Activated T-helper 1 cell treated with anti-CD3 and anti-CD28 coated beads, Interleukin-2, amount 50 U/mL, for 16 hours (primary cell): ENCODE measurements around the gene UBAP2.

Source experiments
- DNase-seq, 2 donors: peaks; one replicate each; pipeline ENCODE4 v3.0.0-alpha.2; 2020; ENCODE audit warnings: low read depth in 1 of 2, low spot score in 1 of 2

UBAP2 gene

DNA sequence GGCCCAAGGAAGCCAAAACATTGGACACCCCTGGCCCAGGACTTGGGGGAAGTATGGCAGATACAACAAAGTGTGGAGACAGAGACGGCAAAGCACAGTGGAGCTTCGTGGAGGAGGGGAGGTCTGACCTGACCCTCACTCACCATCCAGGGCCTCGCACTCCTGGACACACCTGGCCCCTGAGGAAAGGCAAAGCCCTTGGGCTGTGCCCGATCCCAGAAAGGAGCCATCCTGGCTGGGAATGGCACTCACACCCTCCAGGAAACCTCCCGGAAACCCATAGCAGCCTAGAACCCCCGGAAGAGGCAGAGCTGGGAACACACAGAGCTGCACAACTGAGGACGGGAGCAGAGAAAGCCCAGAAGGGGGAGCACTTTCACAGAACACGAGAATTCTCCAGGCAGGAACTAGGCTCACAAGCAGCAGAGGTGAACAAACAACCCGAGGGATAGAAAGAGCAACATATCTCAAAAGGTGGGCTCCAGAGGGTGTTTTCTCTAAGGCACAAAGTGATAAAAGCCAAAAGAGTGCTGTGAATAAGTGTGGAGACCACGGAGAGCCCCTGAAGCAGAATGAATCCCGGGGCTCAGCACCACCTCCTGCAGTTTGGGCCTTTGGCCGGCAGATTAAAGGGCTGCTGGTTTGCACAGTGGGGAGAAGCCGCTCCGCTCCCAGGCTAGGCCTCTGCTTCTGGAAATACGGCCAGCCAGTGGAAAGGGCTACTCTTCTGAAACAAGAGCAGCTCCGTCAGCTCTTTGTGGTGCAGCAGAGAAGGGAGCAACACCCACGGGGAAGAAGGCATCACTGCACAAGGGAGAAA is 123.5 kb downstream of the UBAP2 start:
- DNase-seq, result no peak

DNA sequence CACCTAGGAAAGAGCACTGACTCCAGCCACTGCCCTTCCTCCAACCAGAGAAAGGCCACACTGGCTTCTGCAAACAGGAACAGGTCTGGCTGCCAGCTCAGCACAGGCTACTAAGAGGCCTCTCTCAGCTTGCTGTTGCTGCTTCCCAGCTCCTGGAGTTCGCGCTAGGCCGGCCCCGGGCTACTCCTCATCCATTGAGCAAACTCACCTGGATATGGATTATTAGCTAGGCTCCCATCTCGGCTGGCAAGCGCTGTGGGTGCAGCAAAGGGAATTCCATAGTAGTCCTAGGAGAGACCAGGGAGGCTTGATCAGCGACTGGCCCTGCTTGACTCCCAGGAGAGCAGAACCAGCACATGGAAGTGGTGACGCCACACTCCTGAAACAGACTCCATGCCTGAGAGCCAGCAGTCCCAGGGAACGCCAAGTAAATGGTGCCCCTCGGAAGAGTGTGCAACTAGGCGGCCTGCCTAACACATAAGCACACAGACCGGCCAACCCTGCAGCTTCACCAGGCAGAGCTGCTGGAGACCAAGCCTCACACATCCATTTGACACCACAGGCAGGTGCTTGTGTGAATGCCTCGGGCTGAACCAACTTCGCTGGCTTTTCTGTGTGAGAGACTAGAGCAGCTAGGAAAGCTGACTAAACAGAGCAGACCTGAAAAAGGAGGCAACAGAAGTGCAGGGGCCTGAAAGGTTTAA is 124.5 kb downstream of the UBAP2 start:
- DNase-seq, result no peak

DNA sequence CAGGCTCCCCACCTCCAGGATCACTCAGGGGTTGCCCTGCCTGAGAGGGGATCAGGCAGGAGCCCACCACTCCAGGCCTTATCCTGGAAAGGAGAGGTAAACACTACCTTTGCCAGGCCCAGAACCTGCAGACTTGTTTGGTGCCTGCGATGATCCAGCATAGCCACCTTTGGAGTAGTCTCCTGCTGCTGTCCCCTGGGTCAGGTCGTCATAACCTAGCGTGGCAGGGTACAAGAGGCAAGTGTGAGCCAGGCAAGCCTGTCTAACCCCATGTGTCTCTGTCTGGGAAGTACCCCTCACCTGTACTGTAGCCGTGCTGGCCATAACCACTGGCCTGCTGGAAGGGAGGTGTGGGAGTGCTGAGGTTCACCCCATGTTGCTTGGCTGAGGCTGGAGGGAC is 125.6 kb downstream of the UBAP2 start:
- no peak for DNase-seq

DNA sequence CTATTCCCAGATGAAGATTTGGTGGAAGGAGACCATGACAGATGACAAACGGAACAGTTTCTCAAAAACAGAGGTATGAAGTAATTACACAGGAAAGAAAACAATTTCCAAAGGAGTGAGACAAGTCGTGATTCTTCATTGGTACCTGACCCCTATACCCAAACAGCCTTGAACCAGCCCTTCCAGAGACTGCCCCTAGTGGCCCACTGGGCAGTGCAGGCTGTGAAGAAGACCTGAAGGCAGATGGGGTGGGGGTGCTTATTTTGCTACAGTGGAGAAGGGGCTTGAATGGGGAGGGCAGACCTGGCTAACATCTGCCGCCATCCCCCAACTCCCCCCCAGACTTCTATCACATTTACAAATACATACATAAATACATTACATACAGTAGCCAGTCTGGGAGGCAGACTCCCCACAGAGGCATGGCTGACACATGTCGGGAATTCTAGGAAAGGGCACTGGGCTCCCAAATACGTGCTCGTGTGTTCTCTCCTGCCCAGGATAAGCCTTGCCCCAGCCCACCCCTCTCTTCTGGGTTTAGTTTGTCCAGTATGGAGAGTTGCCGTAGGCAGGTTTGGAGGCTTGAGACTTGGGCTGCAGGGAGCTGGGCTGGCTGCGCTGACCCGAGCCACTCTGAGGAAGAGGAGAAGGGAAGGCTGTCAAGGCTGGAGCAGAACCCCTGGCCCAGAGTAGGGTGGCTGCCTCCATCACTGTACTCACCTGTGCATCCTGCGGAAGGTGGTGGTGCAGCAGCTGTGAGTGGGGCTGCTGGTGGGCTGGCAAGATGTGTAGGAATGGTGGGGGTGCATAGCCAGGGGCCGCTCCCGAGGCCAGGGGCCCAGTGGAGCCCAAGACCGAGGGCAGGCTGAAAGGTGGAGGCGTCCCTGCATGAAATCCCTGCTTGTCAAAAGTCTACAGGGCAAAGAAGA is 126.5 kb downstream of the UBAP2 start:
- DNase-seq, result no peak

GRCh38 chr9:33919276-33919897 is 129.3 kb downstream of the UBAP2 start:
- DNase-seq, result no peak

DNA sequence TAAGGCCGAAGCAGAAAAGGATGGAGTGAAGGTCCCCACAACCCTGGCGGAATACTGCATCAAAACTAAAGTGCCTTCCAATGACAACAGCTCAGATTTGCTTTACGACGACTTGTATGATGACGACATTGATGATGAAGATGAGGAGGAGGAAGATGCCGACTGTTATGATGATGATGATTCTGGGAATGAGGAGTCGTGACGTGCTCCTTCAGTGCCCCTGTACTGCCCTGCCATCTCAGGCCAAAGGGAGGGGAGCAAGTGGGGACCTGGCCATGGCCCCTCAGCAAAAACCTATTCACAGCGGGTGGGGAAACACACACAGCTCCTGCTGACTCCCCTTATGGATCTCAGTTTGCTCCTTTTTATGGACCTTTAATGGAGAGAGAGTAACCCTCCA is 131.7 kb downstream of the UBAP2 start:
- DNase-seq, result no peak

DNA sequence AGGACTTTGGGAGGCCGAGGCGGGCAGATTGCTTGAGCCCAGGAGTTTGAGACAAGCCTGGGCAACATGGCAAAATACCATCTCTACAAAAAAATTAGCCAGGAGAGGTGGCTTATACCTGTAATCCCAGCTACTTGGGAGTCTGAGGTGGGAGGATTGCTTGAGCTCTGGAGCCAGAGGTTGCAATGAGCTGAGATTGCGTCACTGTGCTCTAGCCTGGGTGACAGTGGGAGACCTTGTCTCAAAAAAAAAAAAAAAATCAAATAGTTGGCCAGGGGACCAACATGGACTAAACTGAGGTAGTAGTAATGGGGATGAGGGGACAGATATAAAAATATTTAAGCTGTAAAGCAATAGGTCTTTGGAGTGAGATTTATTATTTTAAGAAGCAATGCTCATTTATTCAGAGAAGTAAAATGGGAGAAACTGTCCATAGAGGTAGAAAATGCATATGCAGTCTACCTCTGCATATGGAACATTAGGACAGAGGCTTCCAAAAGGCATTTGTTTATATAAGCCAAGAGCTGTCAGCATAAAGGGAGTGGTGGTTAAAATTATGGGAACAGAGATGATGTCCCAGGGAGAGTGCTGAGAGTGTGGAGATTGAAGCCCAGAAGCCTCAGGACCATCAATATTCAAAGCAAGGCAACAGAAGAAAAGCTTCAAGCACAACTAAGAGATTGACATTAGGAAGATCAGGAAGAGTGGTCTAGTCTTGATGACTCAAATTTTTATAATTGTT is 133.6 kb downstream of the UBAP2 start:
- DNase-seq, result no peak

DNA sequence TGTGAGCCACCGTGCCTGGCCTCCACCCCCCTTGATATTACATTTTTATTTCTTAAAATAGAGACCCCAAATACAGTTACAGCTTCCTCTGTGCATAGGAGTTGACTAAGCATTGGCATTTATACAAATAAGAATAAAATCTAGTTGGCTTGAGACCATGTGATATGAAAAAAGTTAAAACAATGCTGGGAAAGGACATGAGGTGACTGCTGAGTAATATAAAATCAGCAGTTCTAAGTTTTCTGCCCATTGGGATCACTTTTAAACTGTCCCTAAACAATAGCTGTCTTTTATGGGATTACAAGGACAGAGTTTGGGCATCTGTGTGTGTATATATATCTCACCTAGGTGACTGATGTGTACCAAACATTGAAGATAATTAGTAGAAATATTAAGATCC is 135.1 kb downstream of the UBAP2 start:
- DNase-seq, result no peak

DNA sequence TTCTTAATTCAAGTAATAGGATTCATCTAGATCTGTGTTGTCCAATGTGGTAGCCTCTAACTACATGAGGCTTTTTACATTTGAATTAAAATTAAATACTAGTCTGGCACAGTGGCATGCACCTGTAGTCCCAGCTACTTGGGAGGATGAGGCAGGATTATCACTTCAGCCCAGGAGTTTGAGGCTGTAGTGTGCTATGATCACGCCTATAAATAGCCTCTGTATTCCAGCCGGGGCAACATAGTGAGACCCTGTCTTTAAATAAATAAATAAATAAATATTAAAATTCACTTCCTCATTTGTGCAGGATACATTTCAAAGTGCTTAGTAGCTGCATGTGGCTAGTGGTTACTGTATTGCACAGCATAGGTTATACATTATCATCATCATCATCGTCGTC is 139.9 kb downstream of the UBAP2 start:
- no peak for DNase-seq

DNA sequence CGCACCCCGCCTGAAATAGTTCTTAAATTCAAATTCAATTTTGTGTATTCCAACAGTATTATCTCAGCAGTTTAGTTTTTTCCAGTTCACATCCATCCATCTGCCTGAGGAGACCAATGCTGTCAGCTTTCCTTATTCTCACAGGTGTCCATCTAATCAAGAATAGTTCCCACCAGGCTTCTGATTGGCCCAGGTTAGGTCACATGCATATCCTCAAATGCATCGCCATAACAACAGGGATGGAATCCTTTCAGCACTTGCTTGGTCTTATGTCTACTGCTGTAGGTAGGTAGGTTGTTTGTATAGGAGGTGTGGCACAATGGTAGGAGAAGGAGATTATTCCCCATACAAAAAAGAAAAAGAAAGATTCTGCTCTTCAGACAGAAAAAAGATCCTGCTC is 140.6 kb downstream of the UBAP2 start:
- DNase-seq, result no peak

GRCh38 chr9:33907347-33907746 is 141.3 kb downstream of the UBAP2 start:
- DNase-seq, result no peak

DNA sequence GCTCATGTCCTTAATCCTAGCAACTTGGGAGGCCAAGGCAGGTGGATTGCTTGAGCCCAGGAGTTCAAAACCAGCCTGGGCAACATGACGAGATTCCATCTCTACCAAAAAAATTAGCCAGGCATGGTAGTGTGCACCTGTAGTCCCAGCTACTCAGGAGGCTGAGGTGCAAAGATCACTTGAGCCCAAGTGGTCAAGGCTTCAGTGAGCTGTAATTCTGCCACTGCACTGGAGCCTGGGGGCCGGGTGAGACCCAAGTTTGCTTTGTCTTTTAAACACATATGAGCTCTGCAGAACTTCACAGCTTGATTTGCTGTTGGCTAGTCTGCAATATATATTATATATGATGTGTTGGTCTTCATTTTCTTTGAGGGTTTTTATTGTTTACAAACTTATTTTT is 141.9 kb downstream of the UBAP2 start:
- no peak for DNase-seq

DNA sequence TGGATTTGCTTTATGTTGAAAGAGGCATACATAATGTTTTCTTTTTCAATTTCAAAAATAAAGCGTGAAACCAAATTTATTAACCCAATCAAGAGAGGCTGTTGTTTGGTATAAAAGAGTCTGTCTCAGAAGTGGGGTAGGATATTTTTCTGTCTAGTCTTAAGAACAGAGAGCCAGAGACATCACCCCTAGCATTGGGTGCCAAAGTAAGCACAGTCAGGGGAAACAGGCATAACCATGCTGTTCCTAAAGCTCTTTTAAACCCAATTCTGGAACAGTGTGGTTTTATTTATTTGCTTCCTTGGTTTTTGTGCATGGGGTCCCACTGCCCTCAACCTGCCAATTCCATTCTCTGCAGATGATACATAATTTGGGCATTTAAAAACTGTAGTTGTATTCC is 143.6 kb downstream of the UBAP2 start:
- no peak for DNase-seq

GRCh38 chr9:33903157-33903780 is 145.4 kb downstream of the UBAP2 start:
- DNase-seq, result no peak

DNA sequence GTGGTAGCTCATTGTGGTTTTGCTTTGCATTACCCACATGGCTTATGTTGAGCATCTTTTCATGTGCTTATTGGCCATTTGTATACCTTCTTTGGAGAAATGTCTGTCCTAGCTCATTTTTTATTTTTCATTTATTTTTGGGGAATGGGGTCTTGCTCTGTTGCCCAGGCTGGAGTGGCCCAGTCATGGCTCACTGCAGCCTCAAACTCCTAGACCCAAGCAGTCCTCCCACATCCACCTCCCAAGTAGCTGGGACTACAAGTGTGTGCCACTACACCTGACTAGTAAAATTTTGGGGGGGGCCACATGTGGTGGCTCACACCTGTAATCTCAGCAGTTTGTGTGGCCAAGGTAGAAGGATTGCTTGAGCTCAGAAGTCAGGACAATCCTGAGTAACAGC is 154.4 kb downstream of the UBAP2 start:
- DNase-seq, result no peak

DNA sequence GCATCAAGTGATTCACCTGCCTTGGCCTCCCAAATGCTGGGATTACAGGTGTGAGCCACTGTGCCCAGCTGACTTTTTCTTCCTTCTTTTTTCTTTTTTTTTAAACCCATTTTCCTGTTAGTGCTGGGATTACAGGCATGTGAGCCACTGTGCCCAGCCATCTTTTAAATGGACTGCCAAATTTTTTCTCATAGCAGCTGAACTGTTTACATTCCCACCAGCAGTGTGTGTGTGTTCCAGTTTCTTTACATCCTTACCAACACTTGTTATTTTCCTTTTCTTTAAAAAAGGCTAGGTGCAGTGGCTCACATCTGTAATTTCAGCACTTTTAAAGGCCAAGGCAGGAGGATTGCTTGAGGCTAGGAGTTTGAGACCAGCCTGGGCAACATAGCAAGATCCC is 154.8 kb downstream of the UBAP2 start:
- DNase-seq, result no peak

DNA sequence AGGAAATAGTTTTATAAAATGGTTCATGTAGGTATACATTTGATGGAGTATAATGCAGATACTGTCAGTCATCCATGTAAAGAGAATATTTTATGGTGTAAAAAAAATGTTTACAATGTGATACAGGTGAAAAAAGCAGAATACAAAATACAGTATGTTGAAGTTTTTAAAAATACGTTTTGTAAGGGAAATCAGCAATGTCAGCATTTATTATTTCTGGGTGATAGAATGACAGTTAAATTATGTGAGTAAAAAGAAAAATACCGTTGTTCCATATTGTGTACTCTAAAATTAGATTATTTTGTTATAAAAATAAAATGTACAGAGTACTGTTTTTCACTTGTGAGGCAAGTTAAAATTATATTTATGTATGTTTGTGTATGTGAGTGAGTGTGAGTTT is 162.7 kb downstream of the UBAP2 start:
- no peak for DNase-seq

GRCh38 chr9:33884856-33885701 is 163.6 kb downstream of the UBAP2 start:
- DNase-seq, result no peak

GRCh38 chr9:33881635-33882034 is 167.1 kb downstream of the UBAP2 start:
- DNase-seq, result no peak
